Measurements from ENCODE around the gene GPATCH2.
"Not testable (repeated sequence)": the region's sequence is repeated elsewhere in the genome, so short reads cannot be mapped to it uniquely, and the experiment has no call there.

The GPATCH2 gene

GRCh38 chr1:217443845-217444244 is 187.0 kb downstream of the GPATCH2 start:
- DNase-seq (ENCODE audit: low read depth) = no peak

GRCh38 chr1:217437376-217437775 is 193.5 kb downstream of the GPATCH2 start:
- DNase-seq (ENCODE audit: low read depth) = no peak

- no peak for DNase-seq (ENCODE audit: low read depth)
Measured at GRCh38 chr1:217435204-217435603, 195.7 kb downstream of the GPATCH2 start.

- no peak for DNase-seq (ENCODE audit: low read depth)
Measured at GRCh38 chr1:217433664-217434063, 197.2 kb downstream of the GPATCH2 start.

- no peak for DNase-seq (ENCODE audit: low read depth)
Measured at GRCh38 chr1:217432339-217432738, 198.6 kb downstream of the GPATCH2 start.

GRCh38 chr1:217431395-217431794 is 199.5 kb downstream of the GPATCH2 start:
- DNase-seq (ENCODE audit: low read depth) = no peak

- DNase-seq (ENCODE audit: low read depth) = no peak
Measured at GRCh38 chr1:217425422-217425821, 205.5 kb downstream of the GPATCH2 start.

GRCh38 chr1:217419194-217419551 is 211.7 kb downstream of the GPATCH2 start:
- DNase-seq (ENCODE audit: low read depth) = no peak

GRCh38 chr1:217418269-217419193 is 212.4 kb downstream of the GPATCH2 start:
- no peak for DNase-seq (ENCODE audit: low read depth)

- DNase-seq (ENCODE audit: low read depth) = no peak
Measured at GRCh38 chr1:217417363-217417762, 213.5 kb downstream of the GPATCH2 start.

- no peak for DNase-seq (ENCODE audit: low read depth)
Measured at GRCh38 chr1:217407534-217408001, 223.3 kb downstream of the GPATCH2 start.

- DNase-seq (ENCODE audit: low read depth) = no peak
Measured at GRCh38 chr1:217403026-217403720, 227.7 kb downstream of the GPATCH2 start.

- DNase-seq (ENCODE audit: low read depth) = no peak
Measured at GRCh38 chr1:217402301-217402700, 228.6 kb downstream of the GPATCH2 start.

GRCh38 chr1:217393896-217394295 is 237.0 kb downstream of the GPATCH2 start:
- DNase-seq (ENCODE audit: low read depth) = no peak

GRCh38 chr1:217392441-217392840 is 238.4 kb downstream of the GPATCH2 start:
- no peak for DNase-seq (ENCODE audit: low read depth)

- no peak for DNase-seq (ENCODE audit: low read depth)
Measured at GRCh38 chr1:217389895-217390294, 241.0 kb downstream of the GPATCH2 start.

- no peak for DNase-seq (ENCODE audit: low read depth)
Measured at GRCh38 chr1:217388522-217389065, 242.3 kb downstream of the GPATCH2 start.

GRCh38 chr1:217381773-217382172 is 249.1 kb downstream of the GPATCH2 start:
- DNase-seq (ENCODE audit: low read depth) = not testable (repeated sequence)

- DNase-seq (ENCODE audit: low read depth) = not testable (repeated sequence)
Measured at GRCh38 chr1:217379804-217380203, 251.1 kb downstream of the GPATCH2 start.

- DNase-seq (ENCODE audit: low read depth) = no peak
Measured at GRCh38 chr1:217379336-217379735, 251.6 kb downstream of the GPATCH2 start.

Measured in stromal cell of bone marrow (primary cell).